SK-N-SH treated with all-trans-retinoic acid at 6 μM for 48 hours (cell line): Measurements from ENCODE around the gene CRHR1.

Experiments used
- CSRNP3 ChIP-seq: fragments of 250-450 bp; sonication (Bioruptor Pico); IDR thresholded peaks from 2 replicates; pipeline ENCODE4 v1.5.1; 2021; ENCODE audit warnings: mild to moderate bottlenecking, moderate library complexity
- ESRRG ChIP-seq: fragments of 250-450 bp; sonication (Bioruptor Pico); IDR thresholded peaks from 2 replicates; pipeline ENCODE4 v1.6.1; 2021; ENCODE audit warnings: mild to moderate bottlenecking
- GLIS3 ChIP-seq: fragments of 250-450 bp; sonication (Bioruptor Pico); IDR thresholded peaks from 2 replicates; pipeline ENCODE4 v1.5.0; 2020; ENCODE audit warnings: mild to moderate bottlenecking, moderate library complexity
- PATZ1 ChIP-seq: fragments of 250-450 bp; sonication (Bioruptor Pico); IDR thresholded peaks from 2 replicates; pipeline ENCODE4 v1.8.0; 2020; ENCODE audit warnings: mild to moderate bottlenecking, moderate library complexity, borderline replicate concordance
- PPARA ChIP-seq: fragments of 250-450 bp; sonication (Bioruptor Pico); IDR thresholded peaks from 2 replicates; pipeline ENCODE4 v1.5.0; 2020; ENCODE audit warnings: mild to moderate bottlenecking, borderline replicate concordance
- RARB ChIP-seq: fragments of 250-450 bp; sonication (Bioruptor Pico); IDR thresholded peaks from 2 replicates; pipeline ENCODE4 v1.8.0; 2021; ENCODE audit warnings: mild to moderate bottlenecking, moderate library complexity
- SNAI2 ChIP-seq: fragments of 250-450 bp; sonication (Bioruptor Pico); IDR thresholded peaks from 2 replicates; pipeline ENCODE4 v1.5.0; 2020; ENCODE audit warnings: mild to moderate bottlenecking, moderate library complexity
- TCF4 ChIP-seq: fragments of 250-450 bp; sonication (Bioruptor Pico); IDR thresholded peaks from 2 replicates; pipeline ENCODE4 v1.8.0; 2021; ENCODE audit warnings: mild to moderate bottlenecking, moderate library complexity, borderline replicate concordance
- ZC3H10 ChIP-seq: fragments of 250-450 bp; sonication (Bioruptor Pico); IDR thresholded peaks from 2 replicates; pipeline ENCODE4 v1.5.1; 2021; ENCODE audit warnings: mild to moderate bottlenecking, moderate library complexity
- ZNF70 ChIP-seq: fragments of 450-650 bp; formaldehyde crosslinking; IDR thresholded peaks from 2 replicates; pipeline ENCODE4 v1.5.0; 2020; ENCODE audit warnings: mild to moderate bottlenecking, moderate library complexity

DNA sequence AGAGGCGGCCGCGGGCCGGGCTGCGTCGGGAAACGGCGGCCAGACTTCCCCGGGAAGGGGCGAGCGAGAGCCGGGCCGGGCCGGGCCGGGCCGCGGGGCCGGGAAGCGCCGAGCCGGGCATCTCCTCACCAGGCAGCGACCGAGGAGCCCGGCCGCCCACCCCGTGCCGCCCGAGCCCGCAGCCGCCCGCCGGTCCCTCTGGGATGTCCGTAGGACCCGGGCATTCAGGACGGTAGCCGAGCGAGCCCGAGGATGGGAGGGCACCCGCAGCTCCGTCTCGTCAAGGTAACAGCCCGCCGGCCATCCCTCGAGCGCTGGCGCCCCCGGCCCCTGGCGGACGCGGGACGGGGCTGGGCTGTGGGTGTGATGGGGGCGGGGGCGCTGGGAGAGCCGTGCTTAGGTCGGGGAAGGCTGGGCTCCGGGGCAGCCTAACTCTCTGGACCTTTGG, at the start of gene CRHR1:
- TF ChIP-seq PATZ1 (CRISPR knock-in tag), result no peak
- no peak for TF ChIP-seq PPARA (CRISPR knock-in tag)
- no peak for TF ChIP-seq TCF4
- no peak for TF ChIP-seq ZNF70 (CRISPR knock-in tag)
- no peak for TF ChIP-seq ESRRG
- TF ChIP-seq ZC3H10 (CRISPR knock-in tag), result no peak
- no peak for TF ChIP-seq SNAI2 (CRISPR knock-in tag)
- no peak for TF ChIP-seq RARB (CRISPR knock-in tag)
- TF ChIP-seq CSRNP3, result no peak
- TF ChIP-seq GLIS3 (CRISPR knock-in tag), result no peak
